ENCODE data around the gene TSPAN18. TPM values are rescaled to one million over a fixed set of nuclear protein-coding genes. Genes with fewer than 3 reads are reported as not detected.

The TSPAN18 gene
- total RNA-seq, 3 donors from 2014 or later, result 1.0 to 2.0 (median 1.8) TPM

DNA sequence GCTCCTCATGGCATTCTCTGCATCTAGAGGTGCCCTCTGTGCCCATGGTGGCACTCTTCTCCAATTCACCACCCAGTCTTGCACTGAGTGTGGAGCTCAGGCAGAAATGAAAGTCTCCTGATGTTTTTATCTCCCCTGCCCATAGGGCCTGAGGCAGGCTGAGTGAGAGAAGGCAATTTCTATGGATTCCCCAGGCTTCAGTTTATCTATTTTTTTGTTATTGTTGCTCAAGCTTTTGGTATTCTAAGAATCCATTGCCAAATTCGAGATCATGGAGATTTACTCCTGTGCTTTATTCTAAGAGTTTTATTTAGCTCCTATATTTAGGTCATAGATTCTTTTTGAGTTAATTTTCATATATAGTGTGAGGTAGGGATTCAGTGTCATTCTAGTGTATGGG is 40.7 kb downstream of the TSPAN18 start:
- peak overlapping the region in 1 of 2 donors; percentile 69 for H3K27ac ChIP-seq
- no peaks in the 10 kb centered on the region for H3K27me3 ChIP-seq
- DNase-seq (ENCODE audit: low spot score in 2 of 2), result no peak
- H3K4me1 ChIP-seq, result no peaks in the 10 kb centered on the region
- TF ChIP-seq POLR2AphosphoS5 (IDR thresholded peaks at IDR 0.05), result no peak
- TF ChIP-seq POLR2A (IDR thresholded peaks at IDR 0.05), result no peak
- TF ChIP-seq, protein P1, sequence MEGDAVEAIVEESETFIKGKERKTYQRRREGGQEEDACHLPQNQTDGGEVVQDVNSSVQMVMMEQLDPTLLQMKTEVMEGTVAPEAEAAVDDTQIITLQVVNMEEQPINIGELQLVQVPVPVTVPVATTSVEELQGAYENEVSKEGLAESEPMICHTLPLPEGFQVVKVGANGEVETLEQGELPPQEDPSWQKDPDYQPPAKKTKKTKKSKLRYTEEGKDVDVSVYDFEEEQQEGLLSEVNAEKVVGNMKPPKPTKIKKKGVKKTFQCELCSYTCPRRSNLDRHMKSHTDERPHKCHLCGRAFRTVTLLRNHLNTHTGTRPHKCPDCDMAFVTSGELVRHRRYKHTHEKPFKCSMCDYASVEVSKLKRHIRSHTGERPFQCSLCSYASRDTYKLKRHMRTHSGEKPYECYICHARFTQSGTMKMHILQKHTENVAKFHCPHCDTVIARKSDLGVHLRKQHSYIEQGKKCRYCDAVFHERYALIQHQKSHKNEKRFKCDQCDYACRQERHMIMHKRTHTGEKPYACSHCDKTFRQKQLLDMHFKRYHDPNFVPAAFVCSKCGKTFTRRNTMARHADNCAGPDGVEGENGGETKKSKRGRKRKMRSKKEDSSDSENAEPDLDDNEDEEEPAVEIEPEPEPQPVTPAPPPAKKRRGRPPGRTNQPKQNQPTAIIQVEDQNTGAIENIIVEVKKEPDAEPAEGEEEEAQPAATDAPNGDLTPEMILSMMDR (IDR thresholded peaks at IDR 0.05), result no peak
- no peak overlapping the region for H3K4me3 ChIP-seq
- H3K9me3 ChIP-seq, result no peaks in the 10 kb centered on the region
- intact Hi-C loops (cut with DNase I; ENCODE audit: low total_unique reads), result no loop called here
- H3K36me3 ChIP-seq, result no peaks in the 10 kb centered on the region

DNA sequence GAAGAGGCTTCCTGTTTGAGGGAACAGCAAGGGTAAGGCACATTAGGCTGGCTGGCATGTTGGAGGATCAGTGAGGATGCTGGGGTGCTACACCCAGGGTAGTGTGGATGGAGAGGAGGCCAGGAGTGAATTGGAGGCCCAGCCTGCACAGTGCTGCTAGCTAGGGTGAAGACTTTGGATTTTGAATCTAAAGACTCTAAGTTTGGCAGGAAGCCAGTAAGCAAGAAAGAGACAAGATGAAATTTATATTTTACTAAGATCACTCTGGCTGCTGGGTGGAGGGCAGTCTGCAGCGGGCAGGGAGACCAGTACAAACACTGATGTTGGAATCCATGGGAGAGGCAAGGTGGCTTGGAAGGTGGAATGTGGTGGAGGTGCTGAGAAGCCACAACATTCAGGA is 43.6 kb downstream of the TSPAN18 start:
- H3K27ac ChIP-seq, result no peak overlapping the region
- H3K4me1 ChIP-seq, result no peaks in the 10 kb centered on the region
- no peaks in the 10 kb centered on the region for H3K27me3 ChIP-seq

DNA sequence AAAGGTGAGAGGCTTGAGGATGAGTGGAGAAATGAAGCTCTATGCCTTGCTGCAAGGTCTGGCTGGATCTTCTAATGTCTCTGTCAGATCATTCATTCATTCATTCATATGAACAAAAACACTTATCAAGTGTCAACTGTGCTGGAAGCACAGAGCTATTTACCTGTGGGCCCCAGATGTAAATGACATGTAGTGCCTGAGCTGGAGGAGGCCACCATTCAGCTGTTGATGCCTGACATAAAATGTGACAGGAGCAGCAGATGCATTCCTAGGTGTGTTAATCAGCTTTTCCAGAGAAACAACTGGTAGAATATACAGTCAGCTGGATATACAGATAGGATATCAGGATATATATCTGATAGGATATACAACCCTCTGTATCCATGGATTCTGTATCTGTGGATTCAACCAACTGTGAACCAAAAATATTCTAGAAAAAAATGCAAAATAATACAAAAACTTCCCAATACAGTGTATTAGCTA is 44.5 kb downstream of the TSPAN18 start:
- intact Hi-C loops (cut with DNase I; ENCODE audit: low total_unique reads), result no loop called here
- Histone ChIP-seq H3K36me3 (no peaks in the 10 kb centered on the region), H3K27me3 (no peaks in the 10 kb centered on the region), H3K4me3 (no peak overlapping the region), H3K4me1 (no peaks in the 10 kb centered on the region), H3K27ac (no peak overlapping the region), H3K9me3 (no peaks in the 10 kb centered on the region)
- DNase-seq (ENCODE audit: low spot score in 2 of 2), result no peak
- TF ChIP-seq POLR2A (IDR thresholded peaks at IDR 0.05), result no peak
- TF ChIP-seq, protein P1 (IDR thresholded peaks at IDR 0.05), result no peak
- no peak for TF ChIP-seq POLR2AphosphoS5 (IDR thresholded peaks at IDR 0.05)

More for the DNA sequence above, 43.6 kb downstream of the TSPAN18 start:
- H3K36me3 ChIP-seq, result no peaks in the 10 kb centered on the region
- DNase-seq (ENCODE audit: low spot score in 2 of 2), result no peak
- no peak overlapping the region for H3K4me3 ChIP-seq
- TF ChIP-seq POLR2A (IDR thresholded peaks at IDR 0.05) (no peak), POLR2AphosphoS5 (IDR thresholded peaks at IDR 0.05) (no peak)
- TF ChIP-seq, protein P1 (IDR thresholded peaks at IDR 0.05), result no peak
- no peaks in the 10 kb centered on the region for H3K9me3 ChIP-seq
- intact Hi-C loops (cut with DNase I; ENCODE audit: low total_unique reads), result no loop called here

DNA sequence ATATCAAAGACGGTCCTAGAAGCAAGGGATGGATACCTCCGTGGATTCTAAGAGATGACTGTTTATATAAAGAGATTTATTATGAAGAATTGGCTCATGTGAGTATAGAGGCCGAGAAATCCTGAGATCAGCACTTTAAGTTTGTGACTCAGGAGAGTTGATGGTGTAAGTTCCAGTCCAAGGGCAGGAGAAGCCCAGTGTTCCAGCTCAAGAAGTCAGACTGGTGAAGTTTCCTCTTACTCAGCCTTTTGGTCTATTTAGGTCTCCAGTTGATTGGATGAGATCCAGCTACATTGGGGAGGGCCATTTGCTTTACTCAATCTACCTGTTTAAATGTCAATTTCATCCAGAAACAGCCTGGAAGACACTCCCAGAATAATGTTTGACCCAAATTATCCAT is 45.1 kb downstream of the TSPAN18 start:
- intact Hi-C loops (cut with DNase I; ENCODE audit: low total_unique reads), result no loop called here
- Histone ChIP-seq H3K4me3 (no peak overlapping the region), H3K27ac (no peak overlapping the region), H3K9me3 (no peaks in the 10 kb centered on the region), H3K36me3 (no peaks in the 10 kb centered on the region), H3K4me1 (no peaks in the 10 kb centered on the region), H3K27me3 (no peaks in the 10 kb centered on the region)
- no peak for DNase-seq (ENCODE audit: low spot score in 2 of 2)
- TF ChIP-seq POLR2A (IDR thresholded peaks at IDR 0.05) (no peak), POLR2AphosphoS5 (IDR thresholded peaks at IDR 0.05) (no peak)
- TF ChIP-seq, protein P1 (IDR thresholded peaks at IDR 0.05), result no peak

DNA sequence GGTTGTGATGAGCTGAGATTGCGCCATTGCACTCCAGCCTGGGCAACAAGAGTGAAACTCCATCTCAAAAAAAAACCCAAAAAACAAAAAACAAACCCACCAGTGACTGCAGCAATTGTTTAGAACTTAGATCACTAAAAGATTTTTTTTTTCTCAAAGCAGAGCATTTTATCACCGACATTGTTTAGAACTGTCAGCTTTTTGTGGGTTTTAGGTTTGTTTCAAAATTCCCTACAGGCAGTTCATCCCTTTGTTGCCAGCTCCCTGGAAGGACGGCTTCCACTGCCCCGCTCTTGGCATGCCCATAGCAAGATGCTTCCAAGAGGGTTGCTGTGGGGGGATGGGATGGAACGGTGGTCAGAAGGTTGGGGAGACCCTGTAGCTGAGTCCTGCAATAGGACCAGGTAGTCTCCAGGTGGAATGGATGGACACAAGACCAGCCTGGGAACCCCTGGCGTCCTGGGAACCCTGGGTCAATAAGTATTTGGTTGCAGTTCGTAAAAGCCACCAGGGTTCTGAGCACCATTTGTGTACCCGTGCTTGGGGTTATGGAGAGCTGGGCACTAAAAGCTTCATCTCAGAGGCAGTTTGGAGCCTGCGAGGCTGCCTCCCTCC is 46.7 kb downstream of the TSPAN18 start:
- H3K27ac ChIP-seq, result no peak overlapping the region
- H3K4me3 ChIP-seq, result no peak overlapping the region
- no peak for DNase-seq (ENCODE audit: low spot score in 2 of 2)
- intact Hi-C loops (cut with DNase I; ENCODE audit: low total_unique reads), result no loop called here
- no peaks in the 10 kb centered on the region for H3K9me3 ChIP-seq
- H3K36me3 ChIP-seq, result no peaks in the 10 kb centered on the region
- no peaks in the 10 kb centered on the region for H3K4me1 ChIP-seq
- TF ChIP-seq, protein P1 (IDR thresholded peaks at IDR 0.05), result no peak
- TF ChIP-seq POLR2AphosphoS5 (IDR thresholded peaks at IDR 0.05), result no peak
- no peaks in the 10 kb centered on the region for H3K27me3 ChIP-seq

All from breast epithelium (tissue), 4 donors.